HG02885 (cell line): ENCODE results near the gene NBPF3.
A peak's percentile ranks its signal among the peaks of the same experiment; 100 is the strongest.
"Not testable (repeated sequence)": the region's sequence is repeated elsewhere in the genome, so short reads cannot be mapped to it uniquely, and the experiment has no call there.

Experiments used
- ATAC-seq: cut with Tn5 transposase; IDR thresholded peaks from one replicate; pipeline ENCODE4 v1.9.1; 2021; ENCODE audit warnings: mild to moderate bottlenecking; ENCODE audit not compliant: unreplicated experiment, poor library complexity

Gene NBPF3, protein sequence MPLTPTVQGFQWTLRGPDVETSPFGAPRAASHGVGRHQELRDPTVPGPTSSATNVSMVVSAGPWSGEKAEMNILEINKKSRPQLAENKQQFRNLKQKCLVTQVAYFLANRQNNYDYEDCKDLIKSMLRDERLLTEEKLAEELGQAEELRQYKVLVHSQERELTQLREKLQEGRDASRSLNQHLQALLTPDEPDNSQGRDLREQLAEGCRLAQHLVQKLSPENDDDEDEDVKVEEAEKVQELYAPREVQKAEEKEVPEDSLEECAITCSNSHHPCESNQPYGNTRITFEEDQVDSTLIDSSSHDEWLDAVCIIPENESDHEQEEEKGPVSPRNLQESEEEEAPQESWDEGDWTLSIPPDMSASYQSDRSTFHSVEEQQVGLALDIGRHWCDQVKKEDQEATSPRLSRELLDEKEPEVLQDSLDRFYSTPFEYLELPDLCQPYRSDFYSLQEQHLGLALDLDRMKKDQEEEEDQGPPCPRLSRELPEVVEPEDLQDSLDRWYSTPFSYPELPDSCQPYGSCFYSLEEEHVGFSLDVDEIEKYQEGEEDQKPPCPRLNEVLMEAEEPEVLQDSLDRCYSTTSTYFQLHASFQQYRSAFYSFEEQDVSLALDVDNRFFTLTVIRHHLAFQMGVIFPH

DNA sequence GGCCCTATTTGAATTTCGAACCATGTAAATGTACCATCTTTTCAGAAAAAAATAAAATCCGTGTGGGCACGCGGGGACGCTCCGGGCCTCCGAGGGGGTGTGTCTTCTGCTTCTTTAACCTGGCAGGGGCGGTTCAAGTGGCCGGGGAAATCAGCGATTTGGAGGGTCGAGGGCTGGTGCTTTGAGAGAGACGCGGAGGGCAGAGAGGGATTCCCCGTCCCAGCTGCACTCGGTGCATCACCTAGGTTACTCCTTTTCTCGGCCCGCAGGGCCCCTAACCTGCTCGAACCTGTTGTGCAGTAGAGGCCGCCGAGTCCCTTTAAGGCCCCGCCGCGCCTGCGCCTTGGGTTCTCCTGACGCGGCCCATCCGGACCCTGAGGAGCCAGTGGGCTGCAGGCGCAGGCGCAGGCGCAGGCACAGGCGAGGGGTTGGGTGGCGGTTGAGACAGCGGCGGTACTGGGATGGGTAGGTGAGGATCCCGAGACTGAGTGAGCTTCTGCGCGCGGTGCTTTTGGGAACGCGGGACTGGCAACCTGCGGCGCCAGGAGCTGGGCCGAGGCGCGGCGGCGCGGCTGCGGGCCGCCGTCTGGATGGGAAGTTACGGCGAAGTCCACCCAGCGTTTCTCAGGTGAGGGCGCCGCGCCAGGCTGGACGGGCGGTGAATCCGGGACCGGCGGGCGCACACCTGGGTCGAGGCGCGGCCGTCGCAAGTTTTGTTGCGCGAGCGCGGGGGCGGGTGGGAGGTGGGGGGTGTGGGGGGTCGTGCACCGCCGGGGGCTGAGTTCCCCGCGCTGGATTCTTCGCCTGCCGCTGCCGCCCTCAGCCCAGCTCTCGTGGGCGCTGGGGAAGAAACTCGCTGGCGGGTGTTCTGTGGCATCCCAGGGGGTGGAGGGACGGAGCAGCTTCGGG lies at the start of gene NBPF3:
Gene NBPF3, plus strand, starts transcription at position 417 of the 909 bp plus-strand sequence. CDS start 4,950 bp downstream, outside the sequence.
- ATAC-seq: peak; percentile 94

GRCh38 chr1:21391497-21391896 lies 48.4 kb upstream of the NBPF3 start:
- ATAC-seq: no peak

- ATAC-seq: no peak
Observed at GRCh38 chr1:21392587-21393263, 47.2 kb upstream of the NBPF3 start.

- ATAC-seq: no peak
Observed at GRCh38 chr1:21396516-21396915, 43.4 kb upstream of the NBPF3 start.

GRCh38 chr1:21397813-21398188 lies 42.1 kb upstream of the NBPF3 start:
- no peak for ATAC-seq

DNA sequence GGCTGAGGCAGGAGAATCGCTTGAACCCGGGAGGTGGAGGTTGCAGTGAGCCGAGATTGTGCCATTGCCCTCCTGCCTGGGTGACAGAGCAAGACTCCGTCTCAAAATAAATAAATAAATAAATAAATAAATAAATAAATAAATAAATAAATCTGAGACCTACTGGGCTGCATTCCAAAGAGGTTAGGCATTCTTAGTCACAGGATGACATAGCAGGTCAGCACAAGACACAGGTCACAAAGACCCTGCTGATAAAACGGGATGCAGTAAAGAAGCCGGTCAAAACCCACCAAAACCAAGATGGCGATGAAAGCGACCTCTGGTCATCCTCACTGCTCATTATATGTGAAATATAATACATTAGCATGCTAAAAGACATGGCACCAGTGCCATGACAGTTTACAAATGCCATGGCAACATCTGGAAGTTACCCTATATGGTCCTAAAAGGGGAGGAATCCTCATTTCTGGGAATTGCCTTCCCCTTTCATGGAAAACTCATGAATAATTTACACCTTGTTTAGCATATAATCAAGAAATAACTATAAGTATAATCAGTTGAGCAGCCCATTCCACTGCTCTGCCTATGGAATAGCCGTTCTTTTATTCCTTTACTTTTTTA lies 38.1 kb upstream of the NBPF3 start:
- ATAC-seq: not testable (repeated sequence)

DNA sequence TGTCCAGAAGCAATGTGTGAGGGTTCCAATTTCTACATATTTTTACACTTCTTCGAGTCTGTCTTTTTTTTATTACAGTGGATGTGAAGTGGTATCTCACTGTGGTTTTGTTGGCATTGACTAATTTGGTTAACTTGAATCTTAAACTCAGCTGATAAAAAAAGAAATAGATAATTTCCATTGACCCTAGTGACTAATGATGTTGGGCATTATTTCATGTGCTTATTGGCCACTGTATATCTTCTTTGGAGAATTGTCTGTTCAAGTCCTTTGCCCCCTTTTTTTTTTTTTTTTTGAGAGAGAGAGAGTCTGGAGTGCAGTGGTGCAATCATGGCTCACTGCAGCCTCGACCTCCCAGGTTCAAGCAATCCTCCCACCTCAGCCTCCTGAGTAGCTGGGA lies 33.3 kb upstream of the NBPF3 start:
- no peak for ATAC-seq

DNA sequence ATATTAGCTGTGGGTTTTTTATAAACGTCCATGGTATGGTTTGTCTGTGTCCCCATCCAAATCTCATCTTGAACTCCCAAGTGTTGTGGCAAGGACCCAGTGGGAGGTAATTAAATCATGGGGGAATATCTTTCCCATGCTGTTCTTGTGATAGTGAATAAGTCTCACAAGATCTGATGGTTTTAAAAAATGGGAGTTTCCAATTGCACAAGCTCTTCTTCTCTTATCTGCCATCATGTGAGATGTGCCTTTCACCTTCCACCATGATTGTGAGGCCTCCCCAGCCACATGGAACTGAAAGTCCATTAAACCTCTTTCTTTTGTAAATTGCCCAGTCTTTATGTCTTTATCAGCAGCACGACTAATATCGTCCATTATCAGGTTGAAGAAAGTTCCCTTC lies 30.0 kb upstream of the NBPF3 start:
- ATAC-seq: not testable (repeated sequence)

GRCh38 chr1:21414015-21414414 lies 25.9 kb upstream of the NBPF3 start:
- ATAC-seq: no peak

- ATAC-seq: not testable (repeated sequence)
Observed at GRCh38 chr1:21420378-21420777, 19.6 kb upstream of the NBPF3 start.

GRCh38 chr1:21421307-21421706 lies 18.6 kb upstream of the NBPF3 start:
- ATAC-seq: not testable (repeated sequence)

- not testable (repeated sequence) for ATAC-seq
Observed at GRCh38 chr1:21427798-21428480, 12.0 kb upstream of the NBPF3 start.

- not testable (repeated sequence) for ATAC-seq
Observed at GRCh38 chr1:21428481-21429073, 11.4 kb upstream of the NBPF3 start.

- ATAC-seq: not testable (repeated sequence)
Observed at GRCh38 chr1:21429210-21429609, 10.7 kb upstream of the NBPF3 start.

DNA sequence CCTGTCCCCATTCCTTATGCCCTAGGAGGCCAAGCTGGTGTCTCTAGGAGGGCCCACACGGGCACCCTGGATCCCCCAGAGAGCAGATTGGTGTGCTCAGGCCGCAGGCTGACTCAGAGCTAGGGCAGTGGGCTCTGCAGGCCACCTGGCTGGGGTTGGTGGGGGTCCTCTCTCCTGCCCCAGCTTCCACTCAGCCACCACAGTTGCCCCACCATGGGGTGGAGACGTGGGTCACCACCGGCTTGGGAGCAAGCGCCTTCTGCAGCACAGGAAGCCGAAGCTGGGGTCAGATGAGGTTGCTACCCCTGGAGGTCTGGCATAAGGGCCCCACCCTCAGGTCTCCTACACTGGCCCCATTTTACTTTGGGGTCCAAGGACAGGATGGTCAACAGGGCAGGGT lies 9.1 kb upstream of the NBPF3 start:
- ATAC-seq: not testable (repeated sequence)

DNA sequence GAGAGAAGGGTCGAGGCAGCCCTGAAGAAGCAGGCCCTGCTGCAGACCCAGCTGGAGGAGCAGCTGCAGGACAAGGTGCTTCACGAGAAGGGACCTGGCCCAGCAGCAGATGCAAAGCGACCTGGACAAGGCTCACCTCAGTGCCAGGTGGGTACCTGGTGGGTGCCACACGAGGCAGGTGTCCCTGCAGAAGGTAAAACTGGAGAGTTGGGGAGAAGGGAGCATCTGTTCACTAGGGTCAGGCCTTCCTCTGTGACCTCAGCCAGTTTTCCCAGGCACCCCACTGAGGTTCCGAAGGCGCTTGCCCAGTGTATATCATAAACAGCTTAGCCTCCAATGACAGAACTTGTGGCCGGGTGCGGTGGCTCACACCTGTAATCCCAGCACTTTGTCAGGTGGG lies 5.5 kb upstream of the NBPF3 start:
- ATAC-seq: no peak

DNA sequence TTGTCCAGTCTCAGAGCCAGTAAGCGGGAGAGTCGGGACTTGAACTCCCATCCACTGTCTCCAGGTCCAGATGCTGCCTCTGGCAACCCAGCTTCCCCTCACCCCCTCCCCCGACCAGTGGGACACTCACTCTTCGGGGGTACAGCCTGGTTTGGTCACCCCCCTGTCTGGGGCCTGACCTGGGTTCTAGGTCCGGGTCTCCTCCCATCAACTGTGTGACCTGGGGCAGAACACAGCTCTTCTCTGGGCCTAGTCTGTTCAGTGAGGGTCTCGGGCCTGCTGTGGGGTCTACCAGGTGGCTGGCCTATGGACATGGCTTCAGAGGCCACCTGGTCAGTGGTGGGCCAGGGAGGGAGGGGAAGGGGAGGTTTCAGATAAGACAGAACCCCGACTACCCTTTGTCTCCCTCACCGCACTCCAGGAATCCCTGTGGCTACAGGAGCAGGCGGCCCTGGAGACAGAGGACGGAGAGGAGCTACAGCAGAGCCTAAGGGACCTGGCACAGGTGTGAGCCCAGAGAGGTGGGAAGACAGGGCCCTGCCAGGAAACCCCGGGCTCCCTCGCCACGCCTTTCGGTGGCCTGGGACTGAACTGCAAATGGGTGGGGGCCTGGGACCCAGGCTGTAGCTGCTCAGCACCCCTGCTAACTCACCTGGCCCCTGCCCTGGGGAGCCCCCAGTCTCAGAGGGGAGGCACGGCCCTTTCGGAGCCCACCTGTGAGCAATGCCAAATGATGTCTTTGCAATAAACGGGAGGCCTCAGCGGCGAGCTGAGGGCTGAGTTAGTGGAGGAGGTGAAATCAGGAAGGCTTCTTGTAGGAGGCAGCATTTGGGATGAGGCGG lies 4.1 kb upstream of the NBPF3 start:
- ATAC-seq: no peak
